22Rv1 (cell line): Measurements from ENCODE around the gene CDK1.

Source experiments
- ZFX ChIP-seq: fragments of 450-650 bp; IDR thresholded peaks from 2 replicates; pipeline ENCODE4 v1.6.1; 2017; ENCODE audit warnings: antibody characterized with exemption, borderline replicate concordance
- TF ChIP-seq, protein P1 (sequence below): fragments of 450-650 bp; IDR thresholded peaks from 2 replicates; pipeline ENCODE4 v1.5.1; 2017; ENCODE audit warnings: mild to moderate bottlenecking

DNA sequence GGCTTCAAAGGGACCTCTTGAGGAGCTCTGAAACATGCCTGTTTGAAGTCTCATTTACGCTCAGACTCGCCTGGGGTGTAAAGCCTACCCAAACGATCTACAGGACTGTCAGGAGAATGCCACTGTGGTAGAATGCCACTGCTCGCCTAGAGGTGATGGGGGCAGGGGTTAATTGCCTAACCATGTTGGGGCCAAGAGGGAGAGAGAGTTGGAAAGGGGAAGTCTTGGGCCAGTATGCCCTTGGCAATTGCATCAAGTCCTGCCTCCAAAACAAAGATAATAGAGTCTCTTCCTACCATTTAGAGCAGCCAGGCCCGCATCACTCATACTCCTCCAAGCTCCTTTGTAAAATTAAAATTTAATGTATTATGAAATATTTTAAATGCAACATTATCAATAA is 25.2 kb downstream of the CDK1 start:
- TF ChIP-seq, protein P1, sequence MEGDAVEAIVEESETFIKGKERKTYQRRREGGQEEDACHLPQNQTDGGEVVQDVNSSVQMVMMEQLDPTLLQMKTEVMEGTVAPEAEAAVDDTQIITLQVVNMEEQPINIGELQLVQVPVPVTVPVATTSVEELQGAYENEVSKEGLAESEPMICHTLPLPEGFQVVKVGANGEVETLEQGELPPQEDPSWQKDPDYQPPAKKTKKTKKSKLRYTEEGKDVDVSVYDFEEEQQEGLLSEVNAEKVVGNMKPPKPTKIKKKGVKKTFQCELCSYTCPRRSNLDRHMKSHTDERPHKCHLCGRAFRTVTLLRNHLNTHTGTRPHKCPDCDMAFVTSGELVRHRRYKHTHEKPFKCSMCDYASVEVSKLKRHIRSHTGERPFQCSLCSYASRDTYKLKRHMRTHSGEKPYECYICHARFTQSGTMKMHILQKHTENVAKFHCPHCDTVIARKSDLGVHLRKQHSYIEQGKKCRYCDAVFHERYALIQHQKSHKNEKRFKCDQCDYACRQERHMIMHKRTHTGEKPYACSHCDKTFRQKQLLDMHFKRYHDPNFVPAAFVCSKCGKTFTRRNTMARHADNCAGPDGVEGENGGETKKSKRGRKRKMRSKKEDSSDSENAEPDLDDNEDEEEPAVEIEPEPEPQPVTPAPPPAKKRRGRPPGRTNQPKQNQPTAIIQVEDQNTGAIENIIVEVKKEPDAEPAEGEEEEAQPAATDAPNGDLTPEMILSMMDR, result no peak
- no peak for TF ChIP-seq ZFX
